Germinal center (tissue), 1 donor: ENCODE measurements around the gene KCTD14.
"Not testable (repeated sequence)": the region's sequence is repeated elsewhere in the genome, so short reads cannot be mapped to it uniquely, and the experiment has no call there.

Source experiments
- DNase-seq: peaks from one replicate; pipeline ENCODE4 v3.0.0; 2012; ENCODE audit warnings: mixed read lengths, low spot score

KCTD14 gene

DNA sequence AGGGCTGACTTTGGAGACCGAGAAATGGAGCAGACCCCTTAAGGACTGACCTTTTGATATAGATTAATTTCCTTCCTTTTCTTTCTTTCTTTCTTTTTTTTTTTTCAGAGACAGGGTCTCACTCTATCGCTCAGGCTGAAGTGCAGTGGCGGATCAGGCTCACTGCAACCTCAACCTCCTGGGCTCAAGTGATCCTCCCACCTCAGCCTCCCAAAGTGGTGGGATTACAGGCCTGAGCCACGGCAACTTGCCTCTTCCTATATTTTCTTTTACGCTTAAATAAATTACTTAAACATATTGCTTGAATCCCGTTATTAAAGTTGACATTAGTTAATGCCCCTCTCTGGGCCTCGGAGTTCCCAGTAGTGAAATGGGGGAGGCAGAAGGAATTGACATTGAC is 350 bp upstream of the KCTD14 start:
- DNase-seq = no peak

DNA sequence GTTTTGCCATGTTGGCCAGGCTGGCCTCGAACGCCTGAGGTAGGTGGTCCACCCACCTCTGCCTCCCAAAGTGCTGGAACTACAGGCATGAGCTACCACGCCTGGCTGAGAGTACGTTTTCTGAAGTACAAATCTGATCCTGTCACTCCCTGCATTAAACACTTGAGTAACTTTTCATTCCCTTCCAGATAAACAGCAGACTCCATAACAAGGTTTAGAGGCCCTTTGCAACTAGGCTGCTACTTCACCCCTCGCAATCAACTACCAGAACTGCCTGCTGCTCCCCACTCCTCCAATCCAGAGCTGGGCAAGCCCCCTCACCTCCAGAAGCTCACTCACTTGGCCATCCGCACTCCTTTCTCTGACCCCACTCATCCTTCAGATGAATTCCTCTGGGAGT is 1.5 kb downstream of the KCTD14 start:
- DNase-seq = no peak

DNA sequence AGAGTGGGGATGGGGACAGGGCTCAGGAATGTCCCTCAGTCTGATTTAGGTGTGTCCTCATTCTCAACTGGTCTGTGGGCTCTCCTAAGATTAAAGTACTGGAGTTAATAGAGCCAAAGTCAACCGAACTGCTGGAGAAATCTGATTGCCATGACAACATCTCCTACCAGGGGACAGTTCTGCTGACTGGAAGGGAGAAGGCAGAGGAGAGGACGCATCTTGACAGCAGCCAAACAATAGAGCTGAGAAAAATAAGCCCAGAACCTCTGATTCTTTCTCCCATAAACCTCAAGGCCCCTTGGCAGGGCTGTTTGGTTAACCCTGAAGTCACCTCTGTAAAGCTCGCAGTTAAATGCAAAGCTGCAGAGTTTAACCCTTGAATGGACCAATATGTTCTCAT is 2.8 kb downstream of the KCTD14 start:
- DNase-seq = no peak

DNA sequence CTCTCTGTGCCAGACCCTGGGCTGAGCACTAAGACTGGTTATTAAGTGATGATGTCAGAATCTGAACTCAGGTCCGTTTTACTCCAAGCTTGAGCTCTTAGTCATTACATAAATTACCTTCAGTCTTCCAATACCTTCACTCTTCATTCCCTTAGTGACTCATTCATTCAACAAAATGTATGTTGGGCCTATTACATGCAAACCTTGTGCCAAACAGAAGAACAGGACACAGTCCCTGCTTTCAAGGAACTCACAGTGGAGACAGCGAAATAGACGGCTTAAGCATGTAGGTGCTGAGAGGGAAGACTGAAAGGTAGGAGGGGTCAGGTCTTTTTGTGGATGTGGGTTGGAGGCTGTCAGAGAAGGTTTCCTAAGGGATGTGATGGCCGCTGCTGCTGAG is 3.3 kb downstream of the KCTD14 start:
- DNase-seq = no peak

DNA sequence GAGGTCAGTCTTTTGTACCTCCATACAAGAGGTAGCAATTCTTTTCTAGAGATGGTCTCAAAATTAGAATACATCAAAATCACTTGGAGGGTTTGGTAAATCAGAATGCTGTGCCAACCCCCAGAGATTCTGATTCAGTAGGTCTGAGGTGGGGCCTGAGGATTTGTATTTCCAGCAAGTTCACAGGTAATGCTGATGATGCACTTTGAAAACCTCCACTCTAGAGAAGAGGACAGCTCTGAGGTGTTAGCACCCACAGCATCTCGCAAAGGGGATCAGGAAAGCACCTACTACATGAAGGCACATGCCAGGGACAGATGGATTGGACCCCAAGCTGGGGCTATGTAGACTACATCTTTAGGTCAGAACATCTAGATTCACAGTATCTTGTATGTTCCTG is 7.2 kb downstream of the KCTD14 start:
- no peak for DNase-seq

DNA sequence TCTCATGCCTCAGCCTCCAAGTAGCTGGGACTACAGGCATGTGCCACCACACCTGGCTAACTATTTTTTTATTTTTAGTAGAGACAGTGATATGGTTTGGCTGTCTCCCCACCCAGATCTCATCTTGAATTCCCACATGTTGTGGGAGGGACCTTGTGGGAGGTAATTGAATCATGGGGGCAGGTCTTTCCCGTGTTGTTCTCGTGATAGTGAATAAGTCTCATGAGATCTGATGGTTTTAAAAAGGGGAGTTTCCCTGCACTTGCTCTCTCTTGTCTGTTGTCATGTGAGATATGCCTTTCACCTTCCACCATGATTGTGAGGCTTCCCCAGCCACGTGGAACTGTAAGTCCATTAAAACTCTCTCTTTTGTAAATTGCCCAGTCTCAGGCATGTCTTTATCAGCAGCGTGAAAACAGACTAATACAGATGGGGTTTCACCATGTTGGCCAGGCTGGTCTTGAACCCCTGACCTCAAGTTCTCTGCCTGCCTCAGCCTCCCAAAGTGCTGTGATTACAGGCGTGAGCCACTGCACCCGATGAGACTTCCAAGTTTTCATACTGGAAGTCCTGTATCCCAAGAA is 8.0 kb downstream of the KCTD14 start:
- not testable (repeated sequence) for DNase-seq

DNA sequence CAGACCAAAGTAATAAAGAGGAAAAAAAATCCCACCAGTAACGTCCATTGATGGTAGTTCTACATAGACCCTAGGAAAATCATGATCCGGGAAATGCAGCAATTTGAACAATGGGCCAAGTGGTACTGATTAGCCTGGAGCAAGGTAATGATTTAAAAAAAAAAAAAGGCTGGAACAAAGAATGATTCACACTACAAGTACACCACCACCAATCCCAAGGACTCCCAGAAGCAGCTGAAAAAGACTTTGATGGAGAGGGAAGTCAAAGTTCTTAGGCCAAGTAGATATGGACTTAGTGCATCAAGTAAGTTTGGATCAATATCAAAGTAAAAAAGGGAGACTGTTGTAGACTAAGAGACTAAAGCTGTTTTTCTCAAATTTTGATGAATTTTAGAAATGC is 11.8 kb downstream of the KCTD14 start:
- no peak for DNase-seq

DNA sequence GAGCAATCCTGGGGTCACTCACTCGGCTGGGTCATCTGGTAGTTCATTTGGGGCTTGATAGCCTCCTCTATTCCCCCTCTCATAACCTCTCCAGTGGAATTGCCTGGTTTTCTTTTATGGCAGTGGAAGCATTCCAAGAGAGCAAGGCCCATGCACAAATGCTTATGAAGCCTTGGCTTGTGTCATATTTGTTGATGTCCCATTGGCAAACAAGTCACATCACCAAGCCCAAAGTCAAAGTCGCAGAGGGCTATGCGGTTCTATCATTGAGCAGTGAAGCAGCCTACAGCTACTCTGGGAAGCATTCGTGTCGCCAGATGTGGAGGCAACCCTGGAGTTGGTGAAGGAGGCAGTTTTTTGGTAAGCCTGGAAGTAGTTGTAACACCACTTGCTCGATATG is 12.3 kb downstream of the KCTD14 start:
- DNase-seq = no peak

DNA sequence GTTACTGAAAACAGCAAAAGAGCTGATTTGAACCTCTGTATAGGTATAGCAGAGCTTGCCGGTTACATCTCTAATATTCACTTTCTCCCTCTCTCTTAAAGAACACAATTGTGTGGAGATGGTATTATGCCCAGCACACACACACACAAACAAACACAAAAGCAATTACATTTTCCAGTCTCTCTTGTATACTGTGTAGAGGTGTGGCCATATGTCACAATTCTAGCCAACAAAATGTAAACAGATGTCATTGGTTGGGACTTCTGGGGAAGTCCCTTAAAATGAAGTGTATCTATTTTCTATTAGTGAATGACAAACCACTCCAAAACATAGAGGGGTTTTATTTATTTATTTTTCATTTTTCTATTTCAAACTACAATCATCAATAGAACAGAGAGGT is 12.8 kb downstream of the KCTD14 start:
- DNase-seq = no peak

DNA sequence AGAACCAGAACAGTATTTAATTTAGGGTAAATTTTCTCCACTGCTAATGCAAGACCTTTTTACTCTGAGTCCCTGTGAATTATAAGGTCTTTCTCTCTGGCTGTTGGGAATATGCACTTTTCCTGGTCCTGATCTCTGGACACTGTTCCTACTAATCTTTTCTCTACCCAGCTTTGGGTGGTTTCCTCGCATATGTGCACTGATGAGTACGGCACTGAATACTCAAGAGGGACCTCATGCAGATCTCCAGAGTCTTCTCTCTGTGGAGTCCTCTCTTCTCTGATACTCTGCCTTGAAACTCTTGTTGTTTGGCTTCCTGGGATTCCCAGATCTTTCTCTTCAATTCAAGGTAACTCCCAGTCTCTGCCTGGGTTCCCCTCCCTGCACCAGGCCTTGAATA is 14.0 kb downstream of the KCTD14 start:
- DNase-seq = no peak

DNA sequence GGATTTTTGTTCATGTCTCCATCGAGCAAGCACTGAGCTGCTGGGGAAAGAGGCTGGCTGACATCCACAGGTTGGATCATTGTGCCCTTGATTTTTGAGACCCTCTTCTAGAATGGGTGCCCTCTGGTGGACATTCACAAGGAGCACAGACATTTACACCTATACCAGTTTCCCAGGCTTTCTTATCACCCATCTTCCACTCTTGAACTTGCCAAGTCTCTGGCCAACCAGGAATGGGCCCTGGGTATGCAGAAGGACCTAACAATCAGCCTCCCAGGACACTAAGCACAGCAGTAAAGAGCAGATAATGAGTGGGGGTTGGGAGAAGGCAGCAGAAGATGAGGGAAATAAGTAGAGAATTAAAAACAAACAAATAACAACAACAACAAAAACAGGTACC is 22.9 kb downstream of the KCTD14 start:
- peak; percentile 55 for DNase-seq

DNA sequence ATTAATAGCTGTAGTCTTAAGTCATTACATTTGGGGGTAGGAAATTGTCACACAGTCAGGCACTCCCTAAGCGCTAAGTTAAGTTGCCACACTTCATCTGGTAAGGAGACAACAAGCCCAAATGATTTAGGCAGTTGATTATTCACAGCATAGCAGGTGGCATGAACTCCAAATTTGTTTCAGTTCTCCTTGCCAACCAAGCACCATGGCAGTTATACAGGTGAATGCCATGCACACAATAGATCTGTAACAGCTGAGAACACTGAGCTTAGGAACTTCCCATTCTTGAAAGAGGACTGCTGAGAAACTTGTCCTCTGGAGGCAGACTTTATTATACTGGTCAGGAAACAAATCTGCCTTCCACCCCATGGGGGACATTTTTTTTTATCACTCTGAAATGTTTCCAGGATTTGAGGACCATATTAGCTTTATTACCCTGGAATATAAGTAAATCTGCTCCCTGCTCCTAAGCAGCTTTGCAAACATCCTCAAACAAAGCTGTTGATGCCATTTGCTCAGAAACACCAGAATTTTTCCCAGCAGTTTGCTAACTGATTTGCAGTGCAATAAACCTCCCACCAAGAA is 23.5 kb downstream of the KCTD14 start:
- peak; percentile 34 for DNase-seq

DNA sequence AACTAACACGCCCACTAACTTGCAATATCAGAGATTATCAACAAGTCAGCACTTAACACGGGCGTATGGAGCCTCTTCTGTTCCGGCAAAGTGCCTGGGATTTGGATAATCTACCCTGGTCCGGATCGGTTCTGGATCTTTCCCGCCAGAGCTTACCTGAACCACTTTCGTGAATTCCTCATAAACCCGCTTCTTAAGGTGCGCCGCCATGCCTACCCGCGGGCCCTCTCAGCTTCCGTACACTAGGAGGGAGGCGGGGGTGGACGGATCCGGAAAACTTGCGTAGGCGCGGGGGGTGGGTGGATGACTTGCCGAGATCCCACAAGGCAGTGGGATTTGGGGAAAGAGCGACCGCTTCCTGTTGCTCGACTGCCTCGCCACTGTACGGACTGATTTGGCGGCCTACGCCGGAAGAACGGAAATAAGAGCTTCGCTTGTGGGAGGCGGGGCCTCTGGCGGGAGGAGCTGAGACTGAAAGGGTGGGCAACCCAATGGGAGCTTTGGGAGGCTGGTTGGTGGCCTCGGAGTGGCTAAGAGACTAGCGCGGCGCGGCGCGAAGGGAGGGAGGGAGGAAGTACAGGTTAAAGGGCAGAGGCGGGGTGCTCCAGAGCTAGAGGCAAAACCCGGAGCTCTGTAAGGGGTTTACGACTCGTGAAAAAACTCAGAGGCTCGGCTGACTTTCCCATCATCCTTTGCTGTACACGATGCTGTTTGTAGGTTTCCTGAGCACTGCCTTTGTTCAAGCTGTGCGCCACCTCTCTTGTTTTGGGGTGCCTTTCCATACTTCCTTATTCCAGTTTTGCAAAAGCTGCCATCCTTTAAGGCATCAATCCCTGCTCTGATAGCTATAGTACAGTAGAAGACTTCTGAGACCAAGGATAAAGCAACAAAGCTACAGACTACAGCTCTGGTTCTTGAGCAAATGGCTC is 28.4 kb downstream of the KCTD14 start, which contains the start of gene INTS4:
Gene INTS4 (minus strand): TSS at position 235 of the 929 bp plus-strand sequence. CDS start 25 bp downstream, at position 210.
- peak; percentile 96 for DNase-seq

DNA sequence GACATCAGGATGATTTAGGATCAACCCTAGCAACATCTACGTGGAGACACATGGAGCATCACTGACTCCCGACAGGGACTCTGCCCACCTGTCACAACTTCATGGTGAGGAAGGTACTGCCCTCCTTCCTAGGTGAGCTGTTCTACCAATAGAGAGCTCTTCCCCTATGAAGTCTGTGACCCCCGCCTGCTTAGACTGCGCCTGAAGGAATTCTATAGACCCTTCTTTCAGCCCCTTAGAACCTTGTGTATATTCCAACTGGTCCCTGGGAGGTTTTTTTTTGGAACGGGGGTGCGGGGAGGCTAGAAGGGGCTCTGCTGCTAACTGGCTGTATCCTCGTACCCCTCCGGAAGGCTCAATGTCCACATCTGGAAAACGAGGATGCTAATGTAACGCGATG is 29.2 kb downstream of the KCTD14 start:
- DNase-seq = no peak

DNA sequence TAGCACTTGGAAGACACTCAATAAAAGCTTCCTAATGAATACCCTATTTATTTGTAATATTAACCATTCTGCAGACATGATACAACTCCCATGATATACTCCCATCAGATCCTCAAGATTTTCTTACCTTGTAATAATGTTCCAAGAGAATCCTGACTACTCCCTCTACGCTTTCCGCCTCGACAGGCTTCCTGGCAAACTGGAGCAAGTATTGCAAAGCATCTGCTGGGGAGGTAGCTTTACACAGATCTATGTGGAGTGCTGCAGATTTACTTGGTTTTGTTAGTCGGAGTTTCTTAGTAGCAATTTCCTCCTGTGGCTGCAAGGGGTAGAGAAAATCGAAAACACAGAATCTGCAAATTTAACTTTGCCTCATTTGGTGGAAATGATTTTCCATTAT is 32.1 kb downstream of the KCTD14 start:
- DNase-seq = no peak

DNA sequence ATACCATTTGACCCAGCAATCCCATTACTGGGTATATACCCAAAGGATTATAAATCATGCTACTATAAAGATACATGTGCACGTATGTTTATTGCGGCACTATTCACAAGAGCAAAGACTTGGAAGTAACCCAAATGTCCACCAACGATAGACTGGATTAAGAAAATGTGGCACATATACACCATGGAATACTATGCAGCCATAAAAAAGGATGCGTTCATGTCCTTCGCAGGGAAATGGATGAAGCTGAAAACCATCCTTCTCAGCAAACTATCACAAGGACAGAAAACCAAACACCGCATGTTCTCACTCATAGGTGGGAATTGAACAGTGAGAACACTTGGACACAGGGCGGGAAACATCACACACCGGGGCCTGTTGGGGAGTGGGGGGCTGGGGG is 36.6 kb downstream of the KCTD14 start:
- not testable (repeated sequence) for DNase-seq

DNA sequence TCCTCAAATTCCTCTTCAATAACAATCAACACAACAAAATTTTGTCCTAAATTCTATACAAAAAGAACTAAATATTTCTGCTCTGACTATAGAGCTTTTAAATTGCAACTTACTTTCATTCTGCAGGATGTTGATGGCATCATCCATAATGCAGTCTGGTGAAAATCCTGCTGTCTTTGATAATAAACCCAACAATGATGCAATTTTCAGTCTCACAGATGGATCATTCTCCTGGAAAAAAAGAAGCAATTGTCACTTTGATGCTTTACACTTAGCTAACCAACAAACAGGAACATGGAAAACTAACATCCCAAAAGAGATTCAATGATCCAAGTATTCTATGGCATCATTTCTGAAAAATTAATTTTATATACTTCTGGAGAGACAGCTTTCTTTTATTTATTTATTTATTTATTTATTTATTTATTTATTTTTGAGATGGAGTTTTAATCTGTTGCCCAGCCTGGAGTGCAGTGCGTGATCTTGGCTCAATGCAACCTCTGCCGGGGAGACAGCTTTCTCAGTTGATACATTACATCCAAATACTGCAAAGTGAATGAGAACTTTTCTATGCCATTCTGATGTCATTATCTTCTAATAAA is 41.6 kb downstream of the KCTD14 start:
- DNase-seq = no peak

DNA sequence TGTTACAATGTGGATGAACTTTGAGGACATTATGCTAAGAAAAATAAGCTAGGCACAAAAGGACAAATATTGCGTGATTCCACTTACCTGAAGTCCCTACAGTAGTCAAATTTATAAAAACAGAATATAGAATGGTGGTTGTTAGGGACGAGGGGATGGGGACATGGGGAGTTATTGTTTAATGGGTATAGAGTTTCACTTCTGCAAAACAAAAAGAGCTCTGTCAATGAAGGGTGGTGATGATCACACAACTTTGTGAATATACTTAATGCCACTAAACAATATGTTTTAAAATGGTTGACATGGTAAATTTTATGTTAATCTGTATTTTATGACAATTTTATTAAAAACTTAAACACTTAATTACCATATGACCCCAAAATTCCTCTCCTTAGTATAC is 54.7 kb downstream of the KCTD14 start:
- DNase-seq = peak; percentile 3

DNA sequence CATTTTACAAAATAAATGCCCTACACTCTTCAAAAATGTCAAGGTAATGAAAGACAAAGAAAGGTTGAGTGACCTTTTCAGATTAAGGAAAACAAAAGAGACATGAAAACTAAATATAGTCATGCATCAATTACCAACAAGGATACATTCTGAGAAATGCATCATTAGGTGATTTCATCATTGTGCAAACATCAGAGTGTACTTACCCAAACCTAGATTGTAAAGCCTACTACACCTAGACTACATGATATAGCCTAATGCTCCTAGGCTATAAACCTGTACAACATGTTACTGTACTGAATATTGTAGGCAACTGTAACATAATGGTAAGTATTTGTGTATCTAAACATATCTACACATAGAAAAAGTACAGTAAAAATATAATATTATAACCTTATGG is 55.3 kb downstream of the KCTD14 start:
- no peak for DNase-seq

DNA sequence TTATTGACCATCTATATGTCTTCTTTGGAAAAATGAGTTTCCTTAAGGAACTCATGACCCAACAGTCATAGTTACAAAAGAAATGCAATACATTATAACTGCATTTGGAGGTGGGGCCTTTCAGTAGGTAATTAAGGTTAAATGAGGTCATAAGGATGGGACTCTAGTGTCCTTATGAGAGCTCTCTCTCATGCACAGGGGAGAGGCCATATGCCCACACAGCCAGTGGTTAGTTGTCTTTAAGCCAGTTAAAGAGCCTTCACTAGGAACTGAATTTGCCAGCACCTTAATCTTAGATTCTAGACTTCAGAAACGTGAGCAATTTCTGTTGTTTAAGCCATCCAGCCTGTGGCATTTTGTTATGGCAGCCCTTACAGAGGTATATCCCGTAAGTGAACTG is 56.0 kb downstream of the KCTD14 start:
- DNase-seq = no peak

DNA sequence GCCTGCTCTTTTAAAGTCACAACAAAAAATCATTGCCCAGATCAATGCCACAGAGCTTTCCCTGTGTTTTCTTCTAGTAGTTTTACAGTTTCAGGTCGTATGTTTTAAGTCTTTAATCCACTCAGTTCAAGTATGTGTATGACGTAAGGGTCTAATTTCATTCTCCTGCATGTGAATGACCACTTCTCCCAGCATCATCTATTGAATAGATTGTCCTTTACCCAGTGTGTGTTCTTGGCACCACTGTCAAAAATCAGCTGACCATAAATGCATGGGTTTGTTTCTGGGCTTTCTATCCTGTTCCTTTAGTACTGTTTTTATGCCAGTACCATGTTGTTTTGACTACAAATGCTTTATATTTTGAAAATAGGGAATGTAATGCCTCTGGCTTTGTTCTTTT is 56.7 kb downstream of the KCTD14 start:
- no peak for DNase-seq
